Peyer's patch (tissue), 4 donors: ENCODE measurements around the gene TMC1. TPM values are rescaled to one million over a fixed set of nuclear protein-coding genes. Genes with fewer than 3 reads are reported as not detected.

Source experiments
- DNase-seq, 3 donors: peaks; one replicate each; pipeline ENCODE4 v3.0.0-alpha.2; 2017 to 2019
- H3K27ac ChIP-seq, 4 donors: fragments of 200-600 bp; sonication (generic); one replicate each; pipeline ENCODE4 v1.5.1; 2016 to 2019
- H3K27me3 ChIP-seq, 2 donors: fragments of 200-600 bp; sonication (generic); one replicate each; pipeline ENCODE4 v1.5.1; 2019
- H3K36me3 ChIP-seq, 3 donors: fragments of 200-600 bp; sonication (generic); one replicate each; pipeline ENCODE4 v1.5.1; 2016 to 2019
- H3K4me1 ChIP-seq, 4 donors: fragments of 200-600 bp; sonication (generic); one replicate each; pipeline ENCODE4 v1.5.1; 2016 to 2019
- H3K4me3 ChIP-seq, 4 donors: fragments of 200-600 bp; sonication (generic); 1 replicate in 3 of 4; 2 replicates in 1 of 4; pipeline ENCODE4 v1.5.1; 2016 to 2019; ENCODE audit warnings: mild to moderate bottlenecking in 1 of 4
- H3K9me3 ChIP-seq, 4 donors: fragments of 200-600 bp; sonication (generic); one replicate each; pipeline ENCODE4 v1.5.1; 2016 to 2019; ENCODE audit warnings: mild to moderate bottlenecking in 1 of 4
- POLR2A ChIP-seq, 2 donors: fragments of 450-650 bp; IDR thresholded peaks; one replicate each; pipeline ENCODE4 v1.5.1; 2017; ENCODE audit warnings: antibody characterized with exemption in 2 of 2, mild to moderate bottlenecking in 2 of 2, moderate library complexity in 2 of 2
- total RNA-seq, 4 donors: library from RNA; depleted of rRNA; stranded (reverse); fragments of >200 nt; gene quantifications; one replicate each; pipeline ENCODE4 v1.1.0, GENCODE V29; 2016
- TF ChIP-seq, protein P1 (sequence below), 6 experiments: fragments of 450-650 bp in 4 of 6; fragments of 200-600 bp in 2 of 6; sonication (generic) in 1 of 6; IDR thresholded peaks; one replicate each; pipeline ENCODE4 v1.5.1; 2017 to 2019; ENCODE audit warnings: antibody characterized with exemption in 6 of 6, mild to moderate bottlenecking in 3 of 6, moderate library complexity in 1 of 6

TMC1 gene
- total RNA-seq, 4 donors from 2014 or later: not detected

DNA sequence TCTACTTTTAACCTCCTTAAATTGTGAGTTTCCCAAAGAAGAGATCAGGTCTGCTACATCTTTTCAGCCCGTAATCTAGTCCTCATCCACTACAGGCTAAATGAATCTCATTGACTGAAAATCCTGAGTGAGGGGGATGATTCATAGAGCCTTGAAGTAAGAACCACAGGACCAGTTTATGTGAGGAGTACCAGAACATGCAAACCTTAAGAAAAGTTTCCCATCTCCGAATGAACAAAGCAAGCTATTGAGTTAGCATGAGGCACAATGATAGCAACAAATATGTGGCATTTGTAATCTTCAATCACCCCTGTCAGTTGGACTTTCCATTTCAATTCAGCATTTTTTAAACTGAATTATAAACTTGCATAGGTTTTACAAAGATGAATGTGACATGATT lies 234.4 kb downstream of the TMC1 start:
- DNase-seq: no peak
- no peak overlapping the region for H3K27ac ChIP-seq
- H3K36me3 ChIP-seq: no peaks in the 10 kb centered on the region
- no peaks in the 10 kb centered on the region for H3K9me3 ChIP-seq
- no peaks in the 10 kb centered on the region for H3K27me3 ChIP-seq
- H3K4me1 ChIP-seq: no peaks in the 10 kb centered on the region
- TF ChIP-seq, protein P1, sequence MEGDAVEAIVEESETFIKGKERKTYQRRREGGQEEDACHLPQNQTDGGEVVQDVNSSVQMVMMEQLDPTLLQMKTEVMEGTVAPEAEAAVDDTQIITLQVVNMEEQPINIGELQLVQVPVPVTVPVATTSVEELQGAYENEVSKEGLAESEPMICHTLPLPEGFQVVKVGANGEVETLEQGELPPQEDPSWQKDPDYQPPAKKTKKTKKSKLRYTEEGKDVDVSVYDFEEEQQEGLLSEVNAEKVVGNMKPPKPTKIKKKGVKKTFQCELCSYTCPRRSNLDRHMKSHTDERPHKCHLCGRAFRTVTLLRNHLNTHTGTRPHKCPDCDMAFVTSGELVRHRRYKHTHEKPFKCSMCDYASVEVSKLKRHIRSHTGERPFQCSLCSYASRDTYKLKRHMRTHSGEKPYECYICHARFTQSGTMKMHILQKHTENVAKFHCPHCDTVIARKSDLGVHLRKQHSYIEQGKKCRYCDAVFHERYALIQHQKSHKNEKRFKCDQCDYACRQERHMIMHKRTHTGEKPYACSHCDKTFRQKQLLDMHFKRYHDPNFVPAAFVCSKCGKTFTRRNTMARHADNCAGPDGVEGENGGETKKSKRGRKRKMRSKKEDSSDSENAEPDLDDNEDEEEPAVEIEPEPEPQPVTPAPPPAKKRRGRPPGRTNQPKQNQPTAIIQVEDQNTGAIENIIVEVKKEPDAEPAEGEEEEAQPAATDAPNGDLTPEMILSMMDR (IDR thresholded peaks at IDR 0.05): no peak
- no peak for TF ChIP-seq POLR2A (IDR thresholded peaks at IDR 0.05)
- no peak overlapping the region for H3K4me3 ChIP-seq

DNA sequence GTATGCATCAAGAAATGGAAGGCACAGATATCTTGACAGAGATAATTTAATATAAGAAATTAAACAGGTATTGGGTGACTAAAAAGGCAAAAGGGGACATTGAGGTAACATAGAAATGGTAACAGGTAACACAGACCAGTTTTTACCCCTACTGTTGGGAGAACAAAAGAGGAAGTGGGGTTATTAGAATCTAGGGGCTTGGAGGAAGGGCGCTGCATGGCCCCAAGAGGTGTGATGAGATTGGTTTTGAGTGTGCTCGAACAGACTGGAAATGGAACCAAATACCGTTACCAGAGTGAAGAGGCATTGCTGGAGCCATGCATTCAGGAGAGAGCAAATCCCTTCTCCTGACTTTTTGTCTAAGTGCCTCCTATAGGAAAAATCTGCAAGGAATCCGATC lies 237.5 kb downstream of the TMC1 start:
- Histone ChIP-seq H3K27ac (no peak overlapping the region), H3K4me1 (no peaks in the 10 kb centered on the region), H3K9me3 (no peaks in the 10 kb centered on the region), H3K27me3 (no peaks in the 10 kb centered on the region), H3K4me3 (no peak overlapping the region), H3K36me3 (no peaks in the 10 kb centered on the region)
- TF ChIP-seq, protein P1 (IDR thresholded peaks at IDR 0.05): no peak
- no peak for TF ChIP-seq POLR2A (IDR thresholded peaks at IDR 0.05)
- no peak for DNase-seq

DNA sequence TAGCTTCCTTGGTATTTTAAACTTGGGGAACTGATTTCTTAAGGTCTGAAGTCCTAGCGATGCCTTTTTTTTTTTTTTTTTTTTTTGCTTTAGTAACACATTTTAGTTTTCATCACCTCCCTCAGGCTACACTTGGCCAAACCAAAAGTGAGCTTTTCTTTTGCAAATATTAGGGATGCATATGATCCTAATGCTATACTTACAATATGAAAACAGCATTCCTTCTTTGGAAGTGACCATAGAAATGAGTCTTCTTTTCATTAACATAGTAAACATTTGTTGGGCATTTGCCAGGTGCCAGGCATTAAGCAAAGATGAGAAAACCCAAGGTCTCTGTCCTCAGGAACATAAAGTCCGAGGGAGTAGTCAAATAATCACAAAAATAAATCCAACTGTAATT lies 241.6 kb downstream of the TMC1 start:
- H3K27me3 ChIP-seq: no peaks in the 10 kb centered on the region
- no peak overlapping the region for H3K27ac ChIP-seq
- DNase-seq: no peak
- no peak overlapping the region for H3K4me3 ChIP-seq
- H3K36me3 ChIP-seq: no peaks in the 10 kb centered on the region
- no peaks in the 10 kb centered on the region for H3K9me3 ChIP-seq
- no peaks in the 10 kb centered on the region for H3K4me1 ChIP-seq
- TF ChIP-seq, protein P1 (IDR thresholded peaks at IDR 0.05): no peak
- no peak for TF ChIP-seq POLR2A (IDR thresholded peaks at IDR 0.05)

DNA sequence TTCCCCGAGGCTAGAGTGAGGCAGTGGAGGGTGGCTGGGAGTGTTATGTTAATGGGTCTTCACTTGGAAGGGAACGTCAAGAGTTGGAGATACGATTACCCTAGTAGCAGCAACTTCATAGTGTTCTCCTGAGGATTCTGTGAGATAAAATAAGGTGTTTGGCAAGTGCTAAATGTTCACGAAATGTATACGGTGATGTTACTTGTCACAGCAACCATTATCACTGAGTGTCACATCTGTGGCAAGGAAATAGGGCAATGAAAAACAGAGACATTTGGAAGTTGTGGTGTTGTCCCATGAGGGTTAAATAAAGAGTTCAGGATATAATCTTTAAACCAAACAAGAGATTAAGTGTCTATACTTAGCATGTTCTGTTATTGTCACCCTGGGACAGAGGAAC lies 248.1 kb downstream of the TMC1 start:
- no peak for DNase-seq
- Histone ChIP-seq H3K27me3 (no peaks in the 10 kb centered on the region), H3K9me3 (no peaks in the 10 kb centered on the region), H3K36me3 (no peaks in the 10 kb centered on the region), H3K4me3 (no peak overlapping the region), H3K4me1 (no peaks in the 10 kb centered on the region), H3K27ac (no peak overlapping the region)
- no peak for TF ChIP-seq POLR2A (IDR thresholded peaks at IDR 0.05)
- TF ChIP-seq, protein P1 (IDR thresholded peaks at IDR 0.05): no peak

DNA sequence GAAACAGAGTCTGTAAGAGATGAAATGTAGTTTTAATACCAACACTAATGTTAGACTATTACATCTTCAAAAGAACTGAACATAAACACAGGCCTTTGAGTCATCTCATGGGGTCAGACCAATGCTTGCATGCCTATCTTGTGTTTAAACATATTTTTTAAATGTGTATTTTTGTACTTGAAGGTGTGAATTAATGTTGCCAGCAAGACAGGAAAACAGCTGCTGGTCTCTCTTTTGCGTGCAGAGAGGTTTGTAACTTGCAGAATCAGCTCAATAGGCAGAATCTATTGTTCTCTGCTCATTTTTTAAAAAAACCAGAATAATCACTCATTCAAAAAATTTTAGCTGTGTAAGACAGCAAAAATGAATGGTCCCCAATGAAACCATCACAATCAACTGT lies 251.3 kb downstream of the TMC1 start:
- Histone ChIP-seq H3K9me3 (no peaks in the 10 kb centered on the region), H3K27ac (no peak overlapping the region), H3K4me3 (no peak overlapping the region), H3K4me1 (no peaks in the 10 kb centered on the region), H3K27me3 (no peaks in the 10 kb centered on the region), H3K36me3 (no peaks in the 10 kb centered on the region)
- DNase-seq: no peak
- TF ChIP-seq, protein P1 (IDR thresholded peaks at IDR 0.05): no peak
- no peak for TF ChIP-seq POLR2A (IDR thresholded peaks at IDR 0.05)

DNA sequence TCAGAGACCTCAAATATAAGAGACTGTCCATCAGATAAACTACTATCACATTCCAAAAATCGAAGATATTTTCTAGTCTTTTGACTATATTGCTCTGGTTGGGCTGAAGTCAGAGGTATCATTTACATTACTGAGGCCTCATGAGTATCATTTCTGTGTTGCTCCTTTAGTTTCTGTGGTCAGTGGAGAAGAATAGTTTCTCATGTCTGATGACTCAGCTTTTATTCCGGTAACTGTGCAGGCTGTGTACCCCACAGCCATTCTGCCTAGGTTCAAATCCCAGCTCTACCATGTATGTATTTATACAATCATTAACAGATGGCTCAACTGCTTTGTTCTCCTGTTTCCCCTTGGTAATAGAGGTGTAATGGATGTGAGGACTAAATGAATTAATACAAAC lies 252.2 kb downstream of the TMC1 start:
- H3K27ac ChIP-seq: no peak overlapping the region

More for the DNA sequence above, 252.2 kb downstream of the TMC1 start:
- no peaks in the 10 kb centered on the region for H3K9me3 ChIP-seq
- no peaks in the 10 kb centered on the region for H3K36me3 ChIP-seq
- H3K27me3 ChIP-seq: no peaks in the 10 kb centered on the region
- H3K4me3 ChIP-seq: no peak overlapping the region
- DNase-seq: no peak
- TF ChIP-seq POLR2A (IDR thresholded peaks at IDR 0.05): no peak
- TF ChIP-seq, protein P1 (IDR thresholded peaks at IDR 0.05): no peak
- H3K4me1 ChIP-seq: no peaks in the 10 kb centered on the region
